ENCODE data around the gene CEBPG. TPM values are rescaled to one million over a fixed set of nuclear protein-coding genes. Genes with fewer than 3 reads are reported as not detected.

Gene CEBPG
- total RNA-seq, 1 experiment from 2014 or later, result 91.3 TPM

- ChIA-PET POLR2A (interaction anchor here (0.8 to 3.5 kb wide), 5 partner anchors 8 to 205 kb away, joined by 3 to 22 read pairs (median 3); partner anchors contain the start of genes CEBPA and CEBPG), CTCF (interaction anchor here (0.5 to 3.1 kb wide), 7 partner anchors 10 to 198 kb away, joined by 3 to 11 read pairs (median 5); no protein-coding TSS in a partner anchor)
- no peak overlapping the region for H3K27ac Mint-ChIP-seq (ENCODE audit: low read depth, unreplicated experiment)
- H3K36me3 Mint-ChIP-seq (ENCODE audit: insufficient read depth, unreplicated experiment), result peaks cover 68% of the 10 kb centered on the region
- H3K9me3 Mint-ChIP-seq (ENCODE audit: unreplicated experiment), result no peaks in the 10 kb centered on the region
- no peaks in the 10 kb centered on the region for H3K27me3 Mint-ChIP-seq (ENCODE audit: insufficient read depth, unreplicated experiment)
- H3K4me3 Mint-ChIP-seq (ENCODE audit: unreplicated experiment), result no peak overlapping the region
- BruUV-seq (replicated peaks), result no TSS peak
- intact Hi-C loops (cut with micrococcal nuclease), result no loop called here
- peaks cover 23% of the 10 kb centered on the region for H3K4me1 Mint-ChIP-seq (ENCODE audit: insufficient read depth, unreplicated experiment)
- no peak for DNase-seq (ENCODE audit: unreplicated experiment)
- no peak for TF ChIP-seq CTCF (IDR thresholded peaks at IDR 0.05; ENCODE audit: unreplicated experiment)
These were observed 8.5 kb downstream of the CEBPG start for GRCh38 chr19:33382006-33382405.

- intact Hi-C loops (cut with micrococcal nuclease), result no loop called here
These were observed 9.5 kb downstream of the CEBPG start for GRCh38 chr19:33382982-33383381.

GRCh38 chr19:33383720-33384292, 10.3 kb downstream of the CEBPG start:
- no peaks in the 10 kb centered on the region for H3K9me3 Mint-ChIP-seq (ENCODE audit: unreplicated experiment)

More at GRCh38 chr19:33382982-33383381, 9.5 kb downstream of the CEBPG start:
- ChIA-PET POLR2A (interaction anchor here (0.8 to 3.5 kb wide), 3 partner anchors 9 to 80 kb away, joined by 3 to 22 read pairs (median 3); partner anchors contain the start of gene CEBPG), CTCF (interaction anchor here (1.0 to 1.6 kb wide), 6 partner anchors 9 to 148 kb away, joined by 3 to 9 read pairs (median 4); no protein-coding TSS in a partner anchor)
- Mint-ChIP-seq H3K9me3 (ENCODE audit: unreplicated experiment) (no peaks in the 10 kb centered on the region), H3K4me3 (ENCODE audit: unreplicated experiment) (no peak overlapping the region), H3K27ac (ENCODE audit: low read depth, unreplicated experiment) (no peak overlapping the region), H3K4me1 (ENCODE audit: insufficient read depth, unreplicated experiment) (peaks cover 16% of the 10 kb centered on the region), H3K27me3 (ENCODE audit: insufficient read depth, unreplicated experiment) (no peaks in the 10 kb centered on the region), H3K36me3 (ENCODE audit: insufficient read depth, unreplicated experiment) (peaks cover 73% of the 10 kb centered on the region)
- no peak for DNase-seq (ENCODE audit: unreplicated experiment)
- no TSS peak for BruUV-seq (replicated peaks)
- TF ChIP-seq CTCF (IDR thresholded peaks at IDR 0.05; ENCODE audit: unreplicated experiment), result no peak

More at GRCh38 chr19:33383720-33384292, 10.3 kb downstream of the CEBPG start:
- no peak overlapping the region for H3K27ac Mint-ChIP-seq (ENCODE audit: low read depth, unreplicated experiment)
- ChIA-PET POLR2A (interaction anchor here (0.5 to 3.5 kb wide), 3 partner anchors 10 to 225 kb away, joined by 3 to 22 read pairs (median 5); partner anchors contain the start of gene CEBPG), CTCF (interaction anchor here (0.6 to 2.2 kb wide), 11 partner anchors 9 to 411 kb away, joined by 3 to 8 read pairs (median 4); no protein-coding TSS in a partner anchor)
- no TSS peak for BruUV-seq (replicated peaks)
- no peak for DNase-seq (ENCODE audit: unreplicated experiment)
- H3K27me3 Mint-ChIP-seq (ENCODE audit: insufficient read depth, unreplicated experiment), result no peaks in the 10 kb centered on the region
- peaks cover 10% of the 10 kb centered on the region for H3K4me1 Mint-ChIP-seq (ENCODE audit: insufficient read depth, unreplicated experiment)
- TF ChIP-seq CTCF (IDR thresholded peaks at IDR 0.05; ENCODE audit: unreplicated experiment), result no peak
- peaks cover 65% of the 10 kb centered on the region for H3K36me3 Mint-ChIP-seq (ENCODE audit: insufficient read depth, unreplicated experiment)
- intact Hi-C loops (cut with micrococcal nuclease), result no loop called here
- H3K4me3 Mint-ChIP-seq (ENCODE audit: unreplicated experiment), result no peak overlapping the region

Data from MCF 10A (cell line).